GM12891 (cell line): Measurements from ENCODE around the gene GDF11.

Experiments used
- DNase-seq: peaks from one replicate; pipeline ENCODE4 v3.0.0; 2011; ENCODE audit warnings: low spot score; ENCODE audit not compliant: insufficient read length
- FAIRE-seq: peaks from 2 replicates; lab custom pipeline; 2011; peaks lifted over from hg19 to GRCh38; lab: Jason Lieb, UNC
- PAX5 ChIP-seq: IDR thresholded peaks from 2 replicates; pipeline ENCODE4 v1.6.1; 2011; ENCODE audit warnings: low read length, moderate library complexity, mild to moderate bottlenecking; ENCODE audit not compliant: insufficient read depth, severe bottlenecking
- POLR2A ChIP-seq: IDR thresholded peaks from 2 replicates; pipeline ENCODE4 v1.6.1; 2011; ENCODE audit warnings: low read depth, low read length, control low read depth
- POLR2AphosphoS5 ChIP-seq: IDR thresholded peaks from 2 replicates; pipeline ENCODE4 v1.6.1; 2011; ENCODE audit warnings: low read depth, low read length, control low read depth
- POU2F2 ChIP-seq: IDR thresholded peaks from 2 replicates; pipeline ENCODE4 v1.6.1; 2011; ENCODE audit warnings: low read depth, mild to moderate bottlenecking, control low read depth, low read length, moderate library complexity
- SPI1 ChIP-seq: IDR thresholded peaks from 2 replicates; pipeline ENCODE4 v1.6.1; 2011; ENCODE audit warnings: low read depth, low read length, control low read depth
- TAF1 ChIP-seq: IDR thresholded peaks from 2 replicates; pipeline ENCODE4 v1.6.1; 2011; ENCODE audit warnings: low read depth, low read length, control low read depth

The GDF11 gene

GRCh38 chr12:55705782-55706402, 37.0 kb upstream of the GDF11 start:
- DNase-seq = no peak

GRCh38 chr12:55706568-55707218, 36.2 kb upstream of the GDF11 start:
- TF ChIP-seq TAF1 = no peak
- TF ChIP-seq POLR2AphosphoS5 = no peak
- TF ChIP-seq PAX5 = no peak
- TF ChIP-seq POU2F2 = no peak
- no peak for TF ChIP-seq SPI1
- no peak for TF ChIP-seq POLR2A
- FAIRE-seq (no peak), DNase-seq (no peak)

More at GRCh38 chr12:55705782-55706402, 37.0 kb upstream of the GDF11 start:
- FAIRE-seq = no peak
- TF ChIP-seq POU2F2 (no peak), TAF1 (no peak), SPI1 (no peak), POLR2AphosphoS5 (no peak), POLR2A (no peak), PAX5 (no peak)

- no peak for TF ChIP-seq PAX5
- no peak for TF ChIP-seq POLR2A
- no peak for TF ChIP-seq TAF1
- TF ChIP-seq SPI1 = no peak
- TF ChIP-seq POU2F2 = no peak
- TF ChIP-seq POLR2AphosphoS5 = no peak
- no peak for DNase-seq
- FAIRE-seq = no peak
Measured at GRCh38 chr12:55707219-55707671, 35.7 kb upstream of the GDF11 start.

DNA sequence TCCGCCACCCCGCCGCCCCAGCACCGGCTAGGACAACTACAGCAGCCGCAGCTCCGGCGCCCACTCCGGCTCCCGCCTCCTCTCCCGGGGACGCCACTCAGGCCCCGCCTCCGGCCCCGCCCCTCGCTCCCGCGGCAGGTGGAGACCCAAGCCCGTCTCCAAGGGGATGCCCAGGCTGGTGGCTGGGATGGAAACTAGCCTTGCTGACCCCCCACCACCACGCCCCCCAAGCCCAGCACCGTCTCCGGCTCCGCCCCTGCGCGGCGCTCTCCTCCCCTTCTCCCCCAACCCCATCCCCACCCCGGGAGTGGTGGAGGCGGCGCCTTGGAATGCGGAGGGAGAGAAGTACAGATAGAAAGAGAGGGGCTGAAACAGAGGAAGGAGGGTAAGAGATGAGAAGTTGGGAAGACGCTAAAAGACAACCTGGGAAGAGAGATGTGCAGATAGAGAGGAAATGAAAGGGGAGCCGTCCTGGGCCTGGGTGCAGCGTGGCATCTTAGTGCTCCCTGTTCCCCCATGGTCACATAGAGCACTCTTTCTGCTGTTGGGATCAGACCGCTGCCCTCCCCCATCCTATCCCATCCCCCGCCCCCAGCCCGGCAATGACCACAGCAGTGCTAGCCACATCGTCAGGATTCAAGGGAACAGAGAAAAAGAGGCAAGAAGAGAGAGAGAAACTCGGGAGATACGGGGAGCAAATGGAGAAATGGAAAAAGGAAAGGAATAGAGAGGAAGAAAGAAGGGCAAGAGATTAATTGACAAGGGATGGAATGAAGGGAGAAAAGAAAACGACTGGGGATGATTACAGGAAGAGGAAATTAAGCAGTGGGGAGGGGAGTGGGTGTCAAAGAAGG, 34.9 kb upstream of the GDF11 start, which contains the start of gene ITGA7:
TSS of gene ITGA7 (minus strand) at position 64 of the 854 bp plus-strand sequence. CDS start 222 bp downstream, outside the sequence.
- DNase-seq (peak; percentile 75), FAIRE-seq (peak; percentile 13)
- no peak for TF ChIP-seq POU2F2
- no peak for TF ChIP-seq POLR2A
- TF ChIP-seq TAF1 = no peak
- no peak for TF ChIP-seq PAX5
- TF ChIP-seq SPI1 = no peak
- no peak for TF ChIP-seq POLR2AphosphoS5

DNA sequence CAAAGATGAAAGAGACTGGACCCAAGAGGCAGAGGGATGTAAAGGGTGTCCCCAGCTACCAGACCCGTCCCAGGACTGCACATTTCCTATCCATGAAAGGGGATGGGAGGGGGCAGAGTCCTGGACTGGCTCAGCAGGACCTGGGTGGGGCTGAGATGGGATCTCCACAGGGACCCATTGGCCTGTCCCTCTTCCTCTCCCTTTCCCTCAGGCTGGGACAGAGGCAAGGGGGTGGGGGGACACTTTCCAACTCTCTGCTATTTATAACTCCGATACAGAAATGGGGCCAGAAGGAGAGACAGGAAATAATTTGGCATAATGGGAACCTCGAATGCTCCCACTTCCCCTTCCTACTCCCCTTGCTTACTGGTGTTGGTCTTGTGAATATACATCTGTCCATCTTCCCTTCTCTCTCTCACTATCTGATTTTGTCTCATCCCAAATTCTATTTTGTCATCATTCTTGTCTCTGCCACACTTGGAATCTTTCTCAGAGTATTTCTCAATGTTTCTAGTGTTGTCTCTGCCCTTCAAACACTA, 34.2 kb upstream of the GDF11 start:
- DNase-seq (no peak), FAIRE-seq (no peak)
- TF ChIP-seq PAX5 (no peak), SPI1 (peak; percentile 67), POLR2AphosphoS5 (no peak)

DNA sequence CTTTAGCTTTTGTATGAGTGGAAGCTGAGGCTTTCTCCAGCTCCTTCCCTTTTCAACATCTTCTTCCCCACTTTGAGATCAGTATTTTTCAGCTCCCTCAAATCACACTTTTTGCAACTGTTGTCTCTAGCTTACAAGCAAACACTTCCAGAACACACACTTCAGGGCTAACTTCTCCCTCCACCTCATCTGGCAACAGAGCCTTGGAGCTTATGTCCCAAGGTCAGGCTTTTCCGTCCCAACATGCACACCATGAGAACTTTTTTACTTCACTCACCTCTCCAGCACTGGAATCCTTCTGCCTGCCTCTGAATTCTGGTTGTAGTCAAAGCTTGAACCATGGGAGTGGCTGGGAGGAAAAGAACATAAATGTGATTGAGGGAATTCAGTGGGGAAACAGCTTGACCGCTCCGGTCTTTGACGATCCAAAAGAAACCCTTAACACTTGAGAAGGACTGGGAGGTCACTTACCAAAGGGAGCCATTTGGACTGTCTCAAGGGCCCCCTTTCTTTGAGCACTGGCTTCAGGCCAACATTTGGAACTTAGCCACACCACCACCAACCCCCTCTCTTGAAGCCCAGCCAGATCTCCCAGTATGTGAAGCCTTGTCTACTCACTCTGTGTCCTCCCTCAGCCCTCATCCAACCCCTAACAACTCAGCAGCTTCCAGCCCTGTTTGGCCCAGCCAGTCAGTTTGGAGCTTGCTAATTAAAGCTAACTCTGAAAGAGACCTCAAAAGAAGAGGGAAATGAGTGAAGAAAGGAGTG, 31.0 kb upstream of the GDF11 start:
- no peak for FAIRE-seq
- no peak for DNase-seq
- no peak for TF ChIP-seq PAX5
- TF ChIP-seq POLR2AphosphoS5 = no peak
- no peak for TF ChIP-seq POU2F2
- TF ChIP-seq POLR2A = no peak
- no peak for TF ChIP-seq SPI1
- no peak for TF ChIP-seq TAF1

DNA sequence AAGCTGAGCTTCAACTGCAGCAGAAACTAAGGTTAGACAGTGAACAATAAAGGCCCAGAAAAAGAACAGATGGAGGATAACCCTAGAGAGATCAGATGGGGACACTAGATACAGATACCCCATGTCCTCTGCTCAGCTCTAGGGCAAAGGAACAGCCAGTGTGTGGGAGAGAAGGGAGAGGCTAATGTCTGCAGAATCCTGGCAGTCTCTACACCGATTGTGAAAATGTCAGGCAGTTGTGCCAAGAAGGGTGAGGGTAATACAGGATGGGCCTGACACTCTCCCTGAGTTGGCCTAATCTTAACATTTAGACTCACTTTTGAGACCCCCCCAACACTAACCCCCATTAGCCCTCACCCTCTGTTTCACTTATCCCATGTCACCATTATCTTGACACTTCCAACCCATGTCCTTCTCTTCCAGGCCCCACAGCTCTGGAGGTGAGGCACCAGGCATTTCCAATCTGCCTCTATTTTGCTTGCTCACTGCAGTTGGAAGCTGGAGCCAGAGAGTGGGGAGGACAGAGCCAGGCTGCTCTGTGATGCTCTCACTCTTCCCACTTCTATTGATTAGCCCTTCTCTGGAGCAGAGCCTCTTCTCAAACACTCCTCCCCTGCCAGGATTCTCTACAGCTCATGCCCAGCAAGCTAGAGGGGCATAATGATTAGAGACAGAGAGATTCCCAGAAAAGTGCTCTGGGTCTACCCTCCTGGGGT, 30.1 kb upstream of the GDF11 start:
- no peak for FAIRE-seq
- TF ChIP-seq POLR2A (no peak), PAX5 (no peak)
- DNase-seq = no peak

DNA sequence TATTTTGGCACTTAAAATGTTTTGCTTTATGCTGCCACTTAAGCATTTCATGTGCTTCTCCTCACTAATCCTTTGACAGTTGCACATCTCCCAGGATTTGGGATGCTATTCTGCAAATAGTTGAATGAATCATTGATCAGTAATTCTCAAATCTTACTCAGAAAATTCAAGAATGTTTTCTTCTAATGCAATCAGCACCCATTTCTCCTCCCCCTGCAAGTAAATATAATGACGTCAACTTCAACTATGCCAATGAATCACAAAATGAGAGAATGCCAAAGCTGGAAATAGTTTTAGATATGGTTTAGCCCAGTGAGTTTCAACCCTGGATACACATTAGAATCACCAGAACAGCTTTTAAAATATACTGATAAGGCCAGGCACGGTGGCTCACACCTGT, 29.2 kb upstream of the GDF11 start:
- TF ChIP-seq POU2F2 (no peak), SPI1 (no peak), PAX5 (no peak), POLR2A (no peak), POLR2AphosphoS5 (no peak), TAF1 (no peak)
- no peak for DNase-seq
- FAIRE-seq = no peak

- TF ChIP-seq PAX5 (no peak), POLR2AphosphoS5 (no peak), TAF1 (no peak), POLR2A (no peak), SPI1 (no peak), POU2F2 (no peak)
- FAIRE-seq (no peak), DNase-seq (no peak)
Measured at GRCh38 chr12:55715169-55715764, 27.7 kb upstream of the GDF11 start.
